Activated naive CD4-positive, alpha-beta T cell treated with anti-CD3 and anti-CD28 coated beads, Interleukin-2, amount 10 ng/mL, durations not matched to agents 7 days and 5 days (primary cell): ENCODE data around the gene KDM6B.
A peak's percentile ranks its signal among the peaks of the same experiment; 100 is the strongest.

Experiments used
- CTCF ChIA-PET: fragments of 350-600 bp; sonication (Branson Sonifier 250); formaldehyde crosslinking; loops from one replicate; lab custom pipeline; 2021; ENCODE audit warnings: antibody characterized with exemption; lab: Charles Lee
- DNase-seq: peaks from one replicate; pipeline ENCODE4 v3.0.0-alpha.2; 2020
- H3K27ac Mint-ChIP-seq: one replicate; pipeline ENCODE4 v1.8.0; 2021; ENCODE audit warnings: mild to moderate bottlenecking, moderate library complexity, mixed read lengths
- H3K27me3 Mint-ChIP-seq: one replicate; pipeline ENCODE4 v1.8.0; 2021; ENCODE audit warnings: mild to moderate bottlenecking, mixed read lengths
- H3K36me3 Mint-ChIP-seq: one replicate; pipeline ENCODE4 v1.8.0; 2021; ENCODE audit warnings: mixed read lengths
- H3K4me1 Mint-ChIP-seq: one replicate; pipeline ENCODE4 v1.8.0; 2021; ENCODE audit warnings: mixed read lengths
- H3K4me3 Mint-ChIP-seq: one replicate; pipeline ENCODE4 v1.8.0; 2021; ENCODE audit warnings: mild to moderate bottlenecking, moderate library complexity, mixed read lengths
- H3K9me3 Mint-ChIP-seq: one replicate; pipeline ENCODE4 v1.8.0; 2021; ENCODE audit warnings: mixed read lengths

KDM6B gene

GRCh38 chr17:7840875-7841274, 6.9 kb downstream of the KDM6B start:
- H3K4me1 Mint-ChIP-seq, result peaks cover 70% of the 10 kb centered on the region
- H3K27me3 Mint-ChIP-seq, result peaks cover 6% of the 10 kb centered on the region
- H3K9me3 Mint-ChIP-seq, result no peaks in the 10 kb centered on the region
- CTCF ChIA-PET, result interaction anchor here (0.9 to 1.4 kb wide), 3 partner anchors 9 to 10 kb away, joined by 3 to 4 read pairs (median 3); no protein-coding TSS in a partner anchor
- H3K27ac Mint-ChIP-seq, result peak overlapping the region; percentile 83
- DNase-seq, result no peak
- peak overlapping the region; percentile 79 for H3K4me3 Mint-ChIP-seq
- peaks cover 8% of the 10 kb centered on the region for H3K36me3 Mint-ChIP-seq

GRCh38 chr17:7841396-7841914, 7.4 kb downstream of the KDM6B start:
- H3K27me3 Mint-ChIP-seq, result peaks cover 6% of the 10 kb centered on the region
- H3K9me3 Mint-ChIP-seq, result no peaks in the 10 kb centered on the region
- peak overlapping the region; percentile 79 for H3K4me3 Mint-ChIP-seq
- H3K36me3 Mint-ChIP-seq, result peaks cover 8% of the 10 kb centered on the region
- H3K4me1 Mint-ChIP-seq, result peaks cover 66% of the 10 kb centered on the region
- CTCF ChIA-PET, result interaction anchor here (0.9 to 1.4 kb wide), 4 partner anchors 8 to 20 kb away, joined by 3 to 4 read pairs (median 4); no protein-coding TSS in a partner anchor
- DNase-seq, result peak; percentile 81
- H3K27ac Mint-ChIP-seq, result peak overlapping the region; percentile 97

GRCh38 chr17:7841915-7842379, 7.9 kb downstream of the KDM6B start:
- Mint-ChIP-seq H3K4me1 (peaks cover 62% of the 10 kb centered on the region), H3K4me3 (peak overlapping the region; percentile 79), H3K27ac (peak overlapping the region; percentile 97), H3K27me3 (peaks cover 3% of the 10 kb centered on the region), H3K36me3 (peaks cover 8% of the 10 kb centered on the region), H3K9me3 (no peaks in the 10 kb centered on the region)
- peak; percentile 87 for DNase-seq
- CTCF ChIA-PET, result interaction anchor here (0.9 to 1.0 kb wide), 3 partner anchors 8 to 147 kb away, joined by 3 to 4 read pairs (median 3); no protein-coding TSS in a partner anchor

GRCh38 chr17:7842380-7843256, 8.6 kb downstream of the KDM6B start:
- peak overlapping the region; percentile 79 for H3K4me3 Mint-ChIP-seq
- peak overlapping the region; percentile 97 for H3K27ac Mint-ChIP-seq
- CTCF ChIA-PET, result interaction anchor here (0.6 to 1.0 kb wide), 3 partner anchors 21 to 157 kb away, joined by 3 to 4 read pairs (median 4); no protein-coding TSS in a partner anchor
- no peaks in the 10 kb centered on the region for H3K9me3 Mint-ChIP-seq
- H3K36me3 Mint-ChIP-seq, result peaks cover 8% of the 10 kb centered on the region
- peak; percentile 89 for DNase-seq
- H3K27me3 Mint-ChIP-seq, result no peaks in the 10 kb centered on the region
- peaks cover 55% of the 10 kb centered on the region for H3K4me1 Mint-ChIP-seq

GRCh38 chr17:7843257-7843535, 9.2 kb downstream of the KDM6B start:
- no peak for DNase-seq
- CTCF ChIA-PET, result interaction anchor here (0.6 kb wide), 1 partner anchor 157 kb away, joined by 4 read pairs; no protein-coding TSS in a partner anchor
- Mint-ChIP-seq H3K36me3 (peaks cover 8% of the 10 kb centered on the region), H3K4me3 (peak overlapping the region; percentile 79), H3K27ac (peak overlapping the region; percentile 97), H3K27me3 (no peaks in the 10 kb centered on the region), H3K4me1 (peaks cover 51% of the 10 kb centered on the region), H3K9me3 (no peaks in the 10 kb centered on the region)

GRCh38 chr17:7843536-7844291, 9.7 kb downstream of the KDM6B start:
- H3K4me3 Mint-ChIP-seq, result peak overlapping the region; percentile 79
- H3K27ac Mint-ChIP-seq, result peak overlapping the region; percentile 97
- peaks cover 47% of the 10 kb centered on the region for H3K4me1 Mint-ChIP-seq

GRCh38 chr17:7844292-7845154, 10.5 kb downstream of the KDM6B start:
- DNase-seq, result peak; percentile 92
- CTCF ChIA-PET, result interaction anchor here (0.8 to 2.8 kb wide), 3 partner anchors 9 to 22 kb away, joined by 3 to 21 read pairs (median 6); no protein-coding TSS in a partner anchor
- Mint-ChIP-seq H3K4me3 (peak overlapping the region; percentile 79), H3K4me1 (peaks cover 39% of the 10 kb centered on the region), H3K27me3 (no peaks in the 10 kb centered on the region), H3K27ac (peak overlapping the region; percentile 97), H3K36me3 (peaks cover 8% of the 10 kb centered on the region), H3K9me3 (no peaks in the 10 kb centered on the region)

More at GRCh38 chr17:7843536-7844291, 9.7 kb downstream of the KDM6B start:
- Mint-ChIP-seq H3K27me3 (no peaks in the 10 kb centered on the region), H3K9me3 (no peaks in the 10 kb centered on the region), H3K36me3 (peaks cover 8% of the 10 kb centered on the region)
- CTCF ChIA-PET, result interaction anchor here (0.6 kb wide), 1 partner anchor 158 kb away, joined by 4 read pairs; no protein-coding TSS in a partner anchor
- DNase-seq, result peak; percentile 88

- Mint-ChIP-seq H3K4me3 (peak overlapping the region; percentile 79), H3K27me3 (no peaks in the 10 kb centered on the region), H3K36me3 (peaks cover 6% of the 10 kb centered on the region), H3K4me1 (peaks cover 39% of the 10 kb centered on the region), H3K27ac (no peak overlapping the region), H3K9me3 (no peaks in the 10 kb centered on the region)
- CTCF ChIA-PET, result interaction anchor here (0.8 to 2.8 kb wide), 3 partner anchors 8 to 23 kb away, joined by 3 to 21 read pairs (median 6); no protein-coding TSS in a partner anchor
- DNase-seq, result no peak
Measured at GRCh38 chr17:7845359-7846062, 11.5 kb downstream of the KDM6B start.

GRCh38 chr17:7846063-7846735, 12.2 kb downstream of the KDM6B start:
- Mint-ChIP-seq H3K4me1 (peaks cover 39% of the 10 kb centered on the region), H3K4me3 (no peak overlapping the region), H3K27ac (no peak overlapping the region), H3K36me3 (peaks cover 4% of the 10 kb centered on the region), H3K9me3 (no peaks in the 10 kb centered on the region), H3K27me3 (no peaks in the 10 kb centered on the region)
- CTCF ChIA-PET, result interaction anchor here (2.8 kb wide), 1 partner anchor 11 kb away, joined by 21 read pairs; no protein-coding TSS in a partner anchor
- no peak for DNase-seq

- peaks cover 4% of the 10 kb centered on the region for H3K36me3 Mint-ChIP-seq
- no peaks in the 10 kb centered on the region for H3K27me3 Mint-ChIP-seq
- H3K27ac Mint-ChIP-seq, result peak overlapping the region; percentile 9
- no peaks in the 10 kb centered on the region for H3K9me3 Mint-ChIP-seq
- H3K4me3 Mint-ChIP-seq, result no peak overlapping the region
- H3K4me1 Mint-ChIP-seq, result peaks cover 42% of the 10 kb centered on the region
- DNase-seq, result no peak
- CTCF ChIA-PET, result interaction anchor here (2.8 kb wide), 1 partner anchor 12 kb away, joined by 21 read pairs; no protein-coding TSS in a partner anchor
Measured at GRCh38 chr17:7846765-7847661, 13.0 kb downstream of the KDM6B start.

GRCh38 chr17:7848131-7848579, 14.1 kb downstream of the KDM6B start:
- peaks cover 41% of the 10 kb centered on the region for H3K4me1 Mint-ChIP-seq
- no peak for DNase-seq
- no peak overlapping the region for H3K27ac Mint-ChIP-seq
- H3K36me3 Mint-ChIP-seq, result peaks cover 4% of the 10 kb centered on the region
- no peaks in the 10 kb centered on the region for H3K9me3 Mint-ChIP-seq
- no peaks in the 10 kb centered on the region for H3K27me3 Mint-ChIP-seq
- CTCF ChIA-PET, result no interaction called here
- H3K4me3 Mint-ChIP-seq, result no peak overlapping the region
